ENCODE results near the gene CDH4.
A peak's percentile ranks its signal among the peaks of the same experiment; 100 is the strongest.

The CDH4 gene

GRCh38 chr20:61435823-61436220, 183.8 kb downstream of the CDH4 start:
- no peaks in the 10 kb centered on the region for H3K9me3 ChIP-seq (ENCODE audit: control insufficient read depth, insufficient read depth, low read depth, low read length)
- TF ChIP-seq ZNF639 (tag by site-specific recombination; IDR thresholded peaks at IDR 0.05), result no peak
- TF ChIP-seq ZNF747 (tag by site-specific recombination; IDR thresholded peaks at IDR 0.05), result no peak
- 0 out of 2 replicates have a peak, but pooled peaks have one; percentile 61 for TF ChIP-seq ZSCAN5A (tag by site-specific recombination; IDR thresholded peaks at IDR 0.05)
- no peak for TF ChIP-seq ZNF175 (tag by site-specific recombination; IDR thresholded peaks at IDR 0.05)
- no peak for TF ChIP-seq GLI2 (tag by site-specific recombination; IDR thresholded peaks at IDR 0.05; ENCODE audit: borderline replicate concordance, low read depth)
- TF ChIP-seq REPIN1 (tag by site-specific recombination; IDR thresholded peaks at IDR 0.05; ENCODE audit: low read depth), result no peak
- no peak for TF ChIP-seq PRDM4 (tag by site-specific recombination; IDR thresholded peaks at IDR 0.05)
- peak; percentile 99 for TF ChIP-seq ZNF623 (tag by site-specific recombination; IDR thresholded peaks at IDR 0.05)
- TF ChIP-seq ZNF530 (tag by site-specific recombination; IDR thresholded peaks at IDR 0.05; ENCODE audit: low read depth), result no peak
- TF ChIP-seq ZNF48 (tag by site-specific recombination; IDR thresholded peaks at IDR 0.05), result no peak
- no peak for TF ChIP-seq ZNF26 (tag by site-specific recombination; IDR thresholded peaks at IDR 0.05)
- no peak for TF ChIP-seq ZNF221 (tag by site-specific recombination; IDR thresholded peaks at IDR 0.05; ENCODE audit: borderline replicate concordance)
- TF ChIP-seq SETDB1 (IDR thresholded peaks at IDR 0.05; ENCODE audit: insufficient read length, low read length), result no peak
- no peak for TF ChIP-seq ZIC2 (tag by site-specific recombination; IDR thresholded peaks at IDR 0.05)
- TF ChIP-seq SALL2 (tag by site-specific recombination; IDR thresholded peaks at IDR 0.05; ENCODE audit: borderline replicate concordance), result no peak
- 0 out of 2 replicates have a peak, but pooled peaks have one; percentile 31 for TF ChIP-seq KLF16 (tag by site-specific recombination; IDR thresholded peaks at IDR 0.05)
- TF ChIP-seq WT1 (tag by site-specific recombination; IDR thresholded peaks at IDR 0.05), result no peak
- H3K4me1 ChIP-seq (ENCODE audit: control insufficient read depth, insufficient read depth, low read length), result peaks cover 39% of the 10 kb centered on the region
- peak overlapping the region; percentile 89; the same call in 1 of the 2 replicates for H3K27ac ChIP-seq (ENCODE audit: extremely low read depth, low read depth, low read length)
- no peak overlapping the region for H3K4me3 ChIP-seq (ENCODE audit: low read depth, low read length)
- H3K36me3 ChIP-seq (ENCODE audit: control insufficient read depth in 2 of 2, insufficient read depth in 1 of 2, low read length in 2 of 2), result no peaks in the 10 kb centered on the region
- ChIA-PET POLR2A (no interaction called here), CTCF (no interaction called here)

- POLR2A ChIA-PET, result no interaction called here
- H3K9me3 ChIP-seq (ENCODE audit: control insufficient read depth, insufficient read depth, low read depth, low read length), result no peaks in the 10 kb centered on the region
- 0 out of 2 replicates have a peak, but pooled peaks have one; percentile 15 for TF ChIP-seq HIC1 (tag by site-specific recombination; IDR thresholded peaks at IDR 0.05)
- peak; percentile 27; the same call in 1 of the 2 replicates for TF ChIP-seq SCRT2 (tag by site-specific recombination; IDR thresholded peaks at IDR 0.05)
- no peak for TF ChIP-seq ZNF26 (tag by site-specific recombination; IDR thresholded peaks at IDR 0.05)
- TF ChIP-seq ZBTB20 (tag by site-specific recombination; IDR thresholded peaks at IDR 0.05), result no peak
- TF ChIP-seq ZNF202 (tag by site-specific recombination; IDR thresholded peaks at IDR 0.05; ENCODE audit: borderline replicate concordance), result no peak
- TF ChIP-seq ZNF549 (tag by site-specific recombination; IDR thresholded peaks at IDR 0.05), result no peak
- no peak for TF ChIP-seq ZNF510 (tag by site-specific recombination; IDR thresholded peaks at IDR 0.05; ENCODE audit: insufficient replicate concordance)
- H3K4me1 ChIP-seq (ENCODE audit: control insufficient read depth, insufficient read depth, low read length), result peaks cover 39% of the 10 kb centered on the region
- CTCF ChIA-PET, result no interaction called here
- H3K27ac ChIP-seq (ENCODE audit: extremely low read depth, low read depth, low read length), result peak overlapping the region; percentile 89
- H3K4me3 ChIP-seq (ENCODE audit: low read depth, low read length), result no peak overlapping the region
- H3K36me3 ChIP-seq (ENCODE audit: control insufficient read depth in 2 of 2, insufficient read depth in 1 of 2, low read length in 2 of 2), result no peaks in the 10 kb centered on the region
Measured at GRCh38 chr20:61436283-61436666, 184.2 kb downstream of the CDH4 start.
